HepG2 (cell line): ENCODE measurements around the gene BBLN. TPM values are rescaled to one million over a fixed set of nuclear protein-coding genes. Genes with fewer than 3 reads are reported as not detected.

Source experiments
- ELF4 ChIP-seq: sonication (generic); formaldehyde crosslinking; IDR thresholded peaks from 2 replicates; pipeline ENCODE4 v1.5.0; 2020; ENCODE audit warnings: missing genetic modification reagents, mild to moderate bottlenecking, moderate library complexity, borderline replicate concordance
- FOXO4 ChIP-seq: sonication (generic); formaldehyde crosslinking; conservative IDR thresholded peaks from 2 replicates; pipeline ENCODE4 v1.8.1; 2023; ENCODE audit warnings: missing genetic modification reagents
- MEF2D ChIP-seq: sonication (generic); formaldehyde crosslinking; IDR thresholded peaks from 2 replicates; pipeline ENCODE4 v1.5.1; 2020; ENCODE audit warnings: mild to moderate bottlenecking, missing genetic modification reagents
- MTERF4 ChIP-seq: sonication (generic); formaldehyde crosslinking; IDR thresholded peaks from 2 replicates; pipeline ENCODE4 v1.8.0; 2023; ENCODE audit warnings: mild to moderate bottlenecking, missing genetic modification reagents
- NR2F6 ChIP-seq, 2 experiments: IDR thresholded peaks; 2 replicates each; pipeline ENCODE4 v1.6.1; 2016; ENCODE audit warnings: antibody characterized with exemption in 1 of 2, mild to moderate bottlenecking in 1 of 2
- PAF1 ChIP-seq: IDR thresholded peaks from 2 replicates; pipeline ENCODE4 v1.6.1; 2016; ENCODE audit warnings: missing genetic modification reagents, missing compliant biosample characterization
- PHF20 ChIP-seq: sonication (generic); formaldehyde crosslinking; IDR thresholded peaks from 2 replicates; pipeline ENCODE4 v1.5.0; 2020; ENCODE audit warnings: mild to moderate bottlenecking, missing genetic modification reagents
- POGK ChIP-seq: sonication (generic); formaldehyde crosslinking; conservative IDR thresholded peaks from 2 replicates; pipeline ENCODE4 v1.8.0; 2022; ENCODE audit warnings: mild to moderate bottlenecking, moderate library complexity, missing genetic modification reagents
- SCMH1 ChIP-seq: sonication (generic); formaldehyde crosslinking; IDR thresholded peaks from 2 replicates; pipeline ENCODE4 v1.9.0; 2021; ENCODE audit warnings: missing genetic modification reagents, mild to moderate bottlenecking, borderline replicate concordance
- SP4 ChIP-seq: sonication (generic); formaldehyde crosslinking; IDR thresholded peaks from 2 replicates; pipeline ENCODE4 v1.8.1; 2023; ENCODE audit warnings: mild to moderate bottlenecking, missing genetic modification reagents
- TFDP2 ChIP-seq: sonication (generic); formaldehyde crosslinking; IDR thresholded peaks from 2 replicates; pipeline ENCODE4 v1.4.0; 2020; ENCODE audit warnings: missing genetic modification reagents
- ZIK1 ChIP-seq: sonication (generic); formaldehyde crosslinking; IDR thresholded peaks from 2 replicates; pipeline ENCODE4 v1.5.0; 2020; ENCODE audit warnings: mild to moderate bottlenecking, low read depth, missing genetic modification reagents, borderline replicate concordance
- ZNF234 ChIP-seq: sonication (generic); formaldehyde crosslinking; conservative IDR thresholded peaks from 2 replicates; pipeline ENCODE4 v1.5.1; 2020; ENCODE audit warnings: mild to moderate bottlenecking, missing genetic modification reagents
- ZNF484 ChIP-seq: sonication (generic); formaldehyde crosslinking; IDR thresholded peaks from 2 replicates; pipeline ENCODE4 v1.5.1; 2020; ENCODE audit warnings: mild to moderate bottlenecking, low read depth, missing genetic modification reagents, borderline replicate concordance
- ZNF597 ChIP-seq: sonication (generic); formaldehyde crosslinking; IDR thresholded peaks from 2 replicates; pipeline ENCODE4 v1.5.0; 2020; ENCODE audit warnings: missing genetic modification reagents
- ZNF687 ChIP-seq: sonication (generic); formaldehyde crosslinking; IDR thresholded peaks from 2 replicates; pipeline ENCODE4 v1.5.1; 2020; ENCODE audit warnings: mild to moderate bottlenecking, missing genetic modification reagents, moderate library complexity
- ZNF782 ChIP-seq: sonication (generic); formaldehyde crosslinking; IDR thresholded peaks from 2 replicates; pipeline ENCODE4 v1.4.0; 2020; ENCODE audit warnings: missing genetic modification reagents, mild to moderate bottlenecking, borderline replicate concordance
- ZZZ3 ChIP-seq: sonication (generic); formaldehyde crosslinking; IDR thresholded peaks from 2 replicates; pipeline ENCODE4 v1.4.0; 2020; ENCODE audit warnings: missing genetic modification reagents, mild to moderate bottlenecking, borderline replicate concordance
- polyA plus RNA-seq, 8 experiments: library from polyadenylated mRNA; depleted of rRNA in 3 of 8; stranded (reverse) in 7 of 8; unstranded in 1 of 8; fragments of >200 nt; fragmentation: Illumina TruSeq in 4 of 8; extraction: Trizol in 4 of 8; gene quantifications; 2 replicates each; pipeline versions ENCODE4 v1.2.1 to v1.2.3, GENCODE V29; 2011 to 2016; ENCODE audit warnings: low read depth in 4 of 8, missing spikeins in 1 of 8, mixed read lengths in 1 of 8; ENCODE audit not compliant: insufficient read depth in 1 of 8
- total RNA-seq, 5 experiments: library from RNA; depleted of rRNA; stranded (reverse); fragments of >200 nt; fragmentation: Illumina TruSeq; extraction: Trizol; gene quantifications; 2 replicates each; pipeline ENCODE4 v1.2.3, GENCODE V29; 2016; ENCODE audit warnings: low read depth in 1 of 5

The BBLN gene
- total and polyA plus RNA-seq, 2 of the 13 experiments (the other 11 are each of a cell fraction or from before 2014, with no cell fraction given), result 27.6 to 33.1 TPM

- TF ChIP-seq POGK (CRISPR knock-in tag) (no peak), ZIK1 (CRISPR knock-in tag) (no peak), PHF20 (CRISPR knock-in tag) (no peak), SCMH1 (no peak), ZNF687 (CRISPR knock-in tag) (peak; percentile 7), PAF1 (CRISPR knock-in tag) (no peak), ZNF782 (no peak), TFDP2 (CRISPR knock-in tag) (peak; percentile 23; the same call in 1 of the 2 replicates), SP4 (CRISPR knock-in tag) (peak; percentile 62; the same call in 1 of the 2 replicates), ZNF597 (CRISPR knock-in tag) (no peak), NR2F6 (IDR thresholded peaks at IDR 0.05) (peak; percentile 77; the same call in 1 of the 2 replicates), NR2F6 (CRISPR knock-in tag; IDR thresholded peaks at IDR 0.05) (peak; percentile 68), ZNF234 (no peak), FOXO4 (CRISPR knock-in tag) (no peak), ZNF484 (CRISPR knock-in tag) (no peak), ELF4 (CRISPR knock-in tag) (no peak), ZZZ3 (no peak), MEF2D (CRISPR knock-in tag) (no peak), MTERF4 (CRISPR knock-in tag) (no peak)
These were observed 43.1 kb downstream of the BBLN start, which contains the start of gene DNM1 (continued) for GRCh38 chr9:128203024-128203706.
